Anterior cingulate cortex (tissue), 58 donors: Measurements from ENCODE around the gene AMBRA1.

Experiments used
- DNase-seq, 58 donors: peaks; one replicate each; lab custom pipeline; 2025; lab: John Stamatoyannopoulos, UW

The AMBRA1 gene

DNA sequence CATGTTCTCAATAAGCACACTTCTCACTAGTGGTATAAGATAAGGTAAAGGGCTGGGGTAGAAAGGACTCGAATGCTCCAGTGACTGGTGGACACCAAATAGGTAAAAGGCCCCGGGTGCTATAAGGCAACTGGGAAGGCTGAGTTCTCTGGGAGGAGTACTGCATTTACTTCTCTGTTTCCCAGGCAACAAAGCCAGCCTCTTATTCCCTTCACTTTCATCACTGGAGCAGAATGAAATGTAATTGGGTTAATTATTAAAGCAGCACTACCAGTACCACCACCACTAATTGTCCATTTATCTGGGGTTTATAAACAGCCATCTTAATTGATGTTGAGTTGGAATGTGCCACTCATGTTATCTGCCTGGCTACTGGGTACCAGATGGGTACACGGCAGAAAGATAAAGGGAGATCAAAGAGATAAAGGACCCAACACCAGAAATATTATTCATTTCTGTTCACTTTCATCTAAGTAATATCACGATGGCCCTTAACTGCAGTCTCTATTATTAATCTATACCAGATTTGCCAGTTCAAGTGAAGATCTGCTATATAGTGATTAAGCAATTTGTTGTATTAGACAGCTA lies 107.9 kb downstream of the AMBRA1 start:
- no peak for DNase-seq

DNA sequence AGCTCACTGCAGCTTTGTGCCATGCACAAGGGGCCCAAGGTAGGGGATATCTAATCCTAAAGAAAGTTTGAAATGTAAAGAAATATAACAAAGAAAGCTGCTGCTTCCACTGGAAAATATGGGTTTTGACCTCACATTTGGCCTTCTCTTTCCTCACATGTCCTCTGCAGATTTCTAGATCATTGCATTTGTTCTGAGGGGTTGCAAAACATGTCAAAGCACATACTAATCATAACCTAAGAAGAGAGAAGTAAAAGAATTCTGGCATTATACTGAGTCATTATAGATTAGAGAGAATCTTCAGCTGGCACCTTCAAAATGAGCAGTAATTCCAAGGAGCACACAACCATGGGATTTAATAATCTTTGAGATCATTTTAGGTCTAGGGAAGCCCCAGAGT lies 109.7 kb downstream of the AMBRA1 start:
- no peak for DNase-seq

DNA sequence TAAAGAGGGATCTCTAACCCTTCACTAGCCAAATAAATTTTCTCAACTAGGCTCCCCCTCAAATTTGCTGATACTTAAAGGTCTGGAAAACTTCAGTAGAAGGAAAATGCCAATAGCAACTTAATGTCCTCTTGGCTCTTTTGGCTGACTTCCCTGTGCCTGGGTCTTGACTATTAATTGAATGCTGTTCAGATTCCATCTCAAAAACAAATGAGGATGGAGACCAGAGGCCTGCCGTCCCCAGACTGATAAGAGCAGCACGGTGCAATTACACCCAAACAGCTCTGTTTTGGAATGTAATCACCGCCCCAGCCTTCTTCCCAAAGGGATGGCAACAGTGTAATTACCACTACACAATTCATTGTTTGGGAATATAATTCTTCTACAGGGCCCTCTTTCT lies 112.9 kb downstream of the AMBRA1 start:
- DNase-seq = no peak

DNA sequence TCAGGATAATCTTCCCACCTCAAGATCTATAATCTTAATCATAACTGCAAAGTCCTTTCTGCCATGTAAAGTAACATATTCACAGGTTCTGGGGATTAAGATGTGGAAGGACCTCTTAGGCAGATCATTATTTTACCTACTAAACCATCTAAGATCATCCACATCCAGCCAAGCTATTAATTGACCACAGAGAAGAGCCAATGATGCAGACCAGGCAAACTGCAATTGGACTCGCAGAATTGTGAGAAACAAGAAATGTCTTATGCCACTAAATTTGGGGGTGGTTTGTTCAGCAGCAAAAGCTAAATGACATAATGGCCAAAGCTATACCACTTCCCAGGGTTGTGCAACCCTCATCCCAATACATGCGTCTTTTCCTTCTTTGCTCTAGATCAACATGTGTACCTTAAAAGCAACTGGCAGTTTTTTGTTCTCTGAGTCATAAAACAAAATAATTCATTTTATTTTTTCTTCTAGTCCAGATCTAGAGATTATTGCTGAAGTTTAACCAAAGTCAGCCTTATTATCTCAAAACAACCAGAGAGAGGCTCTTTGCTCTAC lies 113.6 kb downstream of the AMBRA1 start:
- DNase-seq = no peak

DNA sequence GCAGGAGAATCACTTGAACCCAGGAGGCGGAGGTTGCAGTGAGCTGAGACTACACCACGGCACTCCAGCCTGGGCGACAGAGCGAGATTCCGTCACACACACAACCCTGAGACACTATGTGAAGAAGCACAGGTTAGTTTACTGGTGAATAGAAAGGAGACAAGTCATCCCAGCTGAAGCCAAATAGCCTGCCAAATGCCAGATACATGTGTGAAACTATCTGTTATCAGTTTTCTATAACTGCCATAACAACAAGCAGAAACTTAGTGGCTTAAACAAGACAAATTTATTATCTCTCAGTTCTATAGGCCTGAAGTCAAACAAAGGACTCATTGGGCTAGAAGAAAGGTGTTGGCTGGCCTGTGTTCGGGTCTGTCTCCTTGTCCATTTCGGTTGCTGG lies 114.2 kb downstream of the AMBRA1 start:
- no peak for DNase-seq

DNA sequence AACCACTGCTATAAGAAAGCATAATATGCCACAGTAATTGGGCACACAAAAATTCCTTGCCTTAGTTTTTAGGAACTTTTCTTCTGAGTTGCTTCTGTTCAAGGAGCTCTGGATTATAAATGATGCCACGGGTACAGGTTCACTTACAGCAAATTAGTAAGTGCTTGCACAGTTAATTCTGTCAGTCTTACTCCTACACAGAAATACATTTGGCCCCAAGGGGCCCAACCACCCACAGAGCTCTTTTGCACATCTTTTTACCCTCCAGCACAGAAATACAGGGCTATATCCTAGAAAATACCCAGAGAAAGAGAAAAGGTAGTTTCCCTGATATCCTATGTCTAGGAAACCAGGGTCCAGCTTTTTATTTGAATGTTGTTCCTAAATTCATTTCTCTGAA lies 115.6 kb downstream of the AMBRA1 start:
- no peak for DNase-seq

DNA sequence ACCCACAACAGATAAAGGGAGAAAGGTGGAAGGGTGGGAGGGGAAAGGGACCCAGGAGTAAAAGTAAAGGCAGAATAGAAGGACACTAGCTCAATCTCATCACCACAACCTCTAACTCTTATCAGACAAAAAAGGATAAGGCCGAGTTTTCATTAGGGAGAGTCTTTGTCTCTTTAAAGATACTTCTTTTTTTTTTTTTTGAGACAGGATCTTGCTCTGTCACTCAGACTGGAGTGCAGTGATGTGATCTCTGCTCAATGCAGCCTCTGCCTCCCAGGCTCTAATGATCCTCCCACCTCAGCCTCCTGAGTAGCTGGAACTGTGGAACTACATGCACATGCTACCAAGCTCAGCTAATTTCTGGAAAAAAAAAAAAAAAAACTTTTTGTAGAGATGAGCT lies 116.7 kb downstream of the AMBRA1 start:
- no peak for DNase-seq

DNA sequence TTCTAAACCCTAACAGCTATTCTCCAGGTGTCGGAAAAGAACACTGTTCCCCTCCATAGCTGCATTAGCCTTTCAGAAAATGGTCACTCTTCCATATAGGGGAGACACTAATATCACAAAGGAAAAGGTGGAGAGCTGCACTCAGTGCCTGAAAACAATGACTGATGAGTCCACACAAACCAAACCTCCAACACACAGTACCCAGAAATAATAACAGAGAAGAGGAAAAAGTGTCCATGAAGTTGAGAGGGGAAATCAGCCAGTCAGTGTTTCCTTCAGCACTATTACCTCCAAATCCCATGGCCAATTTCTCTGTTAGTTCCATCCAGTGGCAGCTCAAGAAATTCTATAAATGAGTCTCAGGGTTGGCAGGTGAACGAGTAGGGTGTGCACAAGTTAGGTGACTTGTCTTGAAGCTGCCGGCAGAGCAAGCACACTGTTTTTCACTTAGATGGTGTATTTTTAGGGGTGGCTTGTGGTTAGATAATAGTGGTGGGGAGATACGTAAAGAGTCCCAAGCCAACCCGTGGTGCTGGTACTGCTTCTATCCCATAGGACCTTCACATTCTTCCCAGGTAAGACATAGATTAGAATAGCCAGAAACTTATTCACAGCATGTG lies 117.8 kb downstream of the AMBRA1 start:
- DNase-seq = no peak

DNA sequence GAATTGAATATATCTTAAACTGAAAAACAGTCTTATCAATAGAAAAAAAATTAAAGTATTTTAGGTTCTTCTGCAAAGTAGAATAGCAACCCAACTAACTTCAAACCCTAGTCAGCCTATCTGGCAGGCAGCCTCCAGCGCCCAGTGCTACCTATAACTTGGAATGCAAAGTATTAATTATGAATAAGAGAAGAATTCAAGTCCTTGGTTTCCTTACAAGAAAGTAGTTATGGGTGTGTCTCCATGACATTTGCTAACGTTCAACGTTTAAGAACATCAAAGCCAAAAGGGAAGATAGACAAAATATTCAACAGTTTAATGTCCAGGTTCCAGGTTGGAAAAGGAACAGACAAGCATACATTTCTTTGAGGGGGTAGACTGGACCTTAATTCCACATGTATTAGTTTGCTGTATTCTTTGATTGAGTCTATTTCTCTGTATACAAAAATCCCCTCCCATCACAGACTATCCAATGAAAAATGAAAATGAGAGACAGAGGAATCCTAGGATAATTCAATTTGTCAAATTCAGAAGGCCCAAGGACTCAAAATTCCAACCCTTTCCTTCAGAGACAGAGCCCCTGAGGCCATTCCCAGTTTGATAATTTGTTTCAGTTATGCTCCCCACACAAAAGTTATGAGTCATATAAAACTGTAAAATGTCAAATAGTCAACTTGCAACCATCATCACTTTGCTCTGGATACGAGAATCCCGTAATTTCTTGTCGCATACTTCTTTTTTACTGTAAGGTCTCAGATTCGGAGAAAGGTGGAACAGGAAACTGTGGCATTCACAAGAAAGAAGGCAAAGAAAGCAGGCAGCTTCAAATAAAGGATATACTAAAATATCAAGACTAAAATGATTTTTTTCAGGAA lies 118.5 kb downstream of the AMBRA1 start:
- no peak for DNase-seq

DNA sequence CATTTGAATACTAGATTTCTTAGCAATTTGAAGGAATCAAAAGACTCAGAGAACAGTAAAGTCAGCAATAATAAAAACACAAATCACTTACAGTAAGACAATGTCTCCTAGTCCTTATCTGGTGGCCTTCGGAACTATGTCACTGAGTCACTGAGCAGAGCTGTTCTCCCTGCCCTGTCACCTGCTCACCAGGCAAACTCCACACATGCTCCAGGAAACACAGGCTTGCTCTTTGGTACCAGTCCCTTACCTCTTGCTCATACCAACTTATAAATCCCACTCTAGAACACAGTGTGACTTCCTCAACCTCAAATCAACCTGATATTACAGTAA lies 121.2 kb downstream of the AMBRA1 start:
- no peak for DNase-seq

DNA sequence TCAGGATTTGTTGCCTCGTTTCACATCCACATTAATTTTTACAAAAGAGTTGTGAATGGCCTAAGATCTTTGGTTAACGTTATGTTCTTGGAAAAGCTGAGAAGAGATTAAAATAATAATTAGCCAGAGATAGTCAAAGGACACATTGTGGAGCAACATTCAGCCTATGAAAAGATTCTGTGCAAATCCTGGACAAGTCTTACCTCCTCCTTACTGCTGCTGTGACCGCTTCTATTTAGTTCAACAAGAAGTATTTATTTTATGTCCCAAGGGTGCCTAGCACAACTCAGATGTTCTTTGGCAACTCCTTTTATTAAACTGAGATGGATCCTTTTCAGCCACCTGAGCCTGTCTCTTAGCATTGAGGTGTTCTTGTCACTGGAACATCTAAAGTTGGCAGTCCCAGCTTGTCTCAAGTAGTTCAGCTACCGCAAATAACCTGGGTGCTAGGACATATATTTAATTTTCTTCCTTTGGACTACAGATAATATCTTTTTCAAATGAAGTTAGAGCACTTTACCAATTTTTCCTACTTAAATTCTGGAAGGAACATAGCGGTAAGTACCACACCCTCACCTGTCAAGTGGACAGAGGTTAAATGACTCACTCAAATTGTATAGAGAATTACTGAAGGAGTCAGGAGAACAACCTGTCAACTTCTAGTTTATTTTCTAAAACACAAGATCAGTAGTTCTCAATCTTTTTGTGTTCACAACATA lies 121.7 kb downstream of the AMBRA1 start:
- DNase-seq = no peak

DNA sequence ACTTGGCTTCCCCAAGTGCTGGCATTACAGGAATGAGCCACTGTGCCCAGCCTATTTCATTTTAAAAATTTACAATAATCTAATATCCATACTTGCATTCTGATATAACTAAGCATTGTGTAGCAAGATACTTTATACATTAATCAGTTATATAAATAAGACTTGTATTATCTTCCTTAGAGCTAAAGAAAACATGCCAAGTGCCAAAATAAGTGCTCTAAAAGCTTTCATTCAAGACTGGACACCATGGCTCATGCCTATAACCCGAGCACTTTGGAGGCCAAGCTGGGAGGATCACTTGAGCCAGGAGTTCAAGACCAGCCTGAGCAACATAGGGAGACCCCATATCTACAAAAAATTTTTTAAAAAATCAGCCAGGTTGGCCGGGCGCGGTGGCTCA lies 123.9 kb downstream of the AMBRA1 start:
- DNase-seq = no peak

DNA sequence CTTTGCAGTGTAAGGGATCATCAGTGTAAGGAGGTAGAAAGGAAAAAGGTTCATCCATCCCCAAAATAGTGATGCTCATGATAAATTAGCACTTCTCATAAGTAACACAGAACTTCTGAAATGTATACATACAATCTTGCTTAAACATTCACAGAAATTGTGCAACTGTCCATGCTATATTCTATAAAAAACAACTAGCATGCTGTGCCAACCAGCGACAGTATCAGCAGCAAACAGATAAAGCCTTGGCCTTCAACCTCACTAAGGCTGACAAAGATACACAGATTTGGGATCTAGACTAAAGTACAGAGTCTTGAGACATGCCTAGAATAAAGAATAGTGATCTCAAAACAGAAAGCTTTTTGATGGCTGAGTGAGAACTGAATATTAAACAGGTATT lies 128.1 kb downstream of the AMBRA1 start:
- no peak for DNase-seq

DNA sequence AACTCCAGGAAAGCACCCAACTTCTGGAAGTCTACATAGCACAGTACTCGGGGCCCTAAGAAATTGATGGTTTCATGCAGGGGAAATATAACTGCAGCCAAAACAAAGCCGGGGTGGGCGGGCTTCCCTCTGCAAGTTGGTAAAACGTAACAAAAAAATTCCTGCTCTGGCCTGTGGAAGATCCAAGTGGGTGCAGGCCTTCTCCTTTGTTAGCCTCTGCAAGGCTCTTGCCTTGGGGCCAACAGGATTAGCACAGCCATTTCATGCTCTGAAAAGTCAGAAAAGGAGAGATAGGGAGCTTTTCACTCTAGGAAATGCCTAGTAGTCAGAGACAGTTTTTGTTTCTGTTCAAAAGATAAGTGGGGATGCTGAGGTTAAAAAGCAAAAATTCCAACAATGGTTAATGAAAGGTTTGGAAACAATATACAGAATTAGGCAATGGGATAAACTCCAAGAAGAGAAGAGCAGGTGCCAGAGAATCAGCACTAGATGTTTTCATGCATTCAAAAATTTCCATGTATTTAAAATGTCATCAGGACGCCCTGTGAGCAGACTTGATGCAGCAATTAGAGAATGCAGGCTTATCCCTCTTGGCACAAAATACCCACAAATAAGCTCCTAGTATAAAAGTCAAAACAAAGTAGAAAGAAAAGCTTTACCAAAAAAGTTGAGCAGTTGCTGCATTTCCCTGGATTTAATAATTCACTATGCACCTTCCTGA lies 130.0 kb downstream of the AMBRA1 start:
- DNase-seq = peak in 1 of 58 donors; percentile 10

DNA sequence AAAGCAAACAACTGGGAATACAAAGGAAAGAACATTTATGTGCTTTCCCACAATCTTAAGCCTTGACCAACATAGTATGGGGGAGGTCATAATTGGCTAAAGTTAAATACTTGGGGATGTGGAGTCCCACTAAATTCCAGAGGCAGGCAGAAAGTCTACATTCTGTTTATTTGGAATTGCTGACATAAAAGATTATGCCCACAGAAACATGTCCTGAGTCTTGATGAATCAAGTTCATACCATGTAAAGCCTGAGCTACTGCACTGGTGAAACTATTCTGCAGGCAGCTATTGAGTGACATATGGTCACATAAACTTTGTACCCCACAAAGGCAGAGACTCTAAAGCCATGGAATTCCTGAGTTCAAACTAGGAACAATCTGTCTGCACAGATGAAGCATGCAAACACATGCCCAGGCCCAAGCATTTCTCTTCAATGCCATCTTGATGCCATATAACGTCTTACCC lies 132.3 kb downstream of the AMBRA1 start:
- DNase-seq = no peak

DNA sequence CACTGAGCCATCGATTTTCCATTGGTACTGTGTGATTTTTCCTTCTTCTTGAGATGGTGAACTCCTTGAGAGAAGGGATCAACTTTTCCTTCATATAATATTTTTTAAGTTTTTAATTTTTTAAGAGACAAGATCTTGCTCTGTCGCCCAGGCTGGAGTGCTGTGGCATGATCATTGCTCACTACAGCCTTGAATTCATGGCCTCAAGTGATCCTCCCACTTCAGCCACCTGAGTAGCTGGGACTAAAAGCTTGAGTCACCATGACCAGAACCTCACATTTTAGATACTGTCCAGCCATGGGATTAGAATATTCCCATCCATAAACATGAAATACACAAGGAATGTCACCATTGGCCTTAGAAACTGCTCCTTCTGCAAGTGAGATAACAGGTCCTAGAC lies 135.3 kb downstream of the AMBRA1 start:
- DNase-seq = no peak

DNA sequence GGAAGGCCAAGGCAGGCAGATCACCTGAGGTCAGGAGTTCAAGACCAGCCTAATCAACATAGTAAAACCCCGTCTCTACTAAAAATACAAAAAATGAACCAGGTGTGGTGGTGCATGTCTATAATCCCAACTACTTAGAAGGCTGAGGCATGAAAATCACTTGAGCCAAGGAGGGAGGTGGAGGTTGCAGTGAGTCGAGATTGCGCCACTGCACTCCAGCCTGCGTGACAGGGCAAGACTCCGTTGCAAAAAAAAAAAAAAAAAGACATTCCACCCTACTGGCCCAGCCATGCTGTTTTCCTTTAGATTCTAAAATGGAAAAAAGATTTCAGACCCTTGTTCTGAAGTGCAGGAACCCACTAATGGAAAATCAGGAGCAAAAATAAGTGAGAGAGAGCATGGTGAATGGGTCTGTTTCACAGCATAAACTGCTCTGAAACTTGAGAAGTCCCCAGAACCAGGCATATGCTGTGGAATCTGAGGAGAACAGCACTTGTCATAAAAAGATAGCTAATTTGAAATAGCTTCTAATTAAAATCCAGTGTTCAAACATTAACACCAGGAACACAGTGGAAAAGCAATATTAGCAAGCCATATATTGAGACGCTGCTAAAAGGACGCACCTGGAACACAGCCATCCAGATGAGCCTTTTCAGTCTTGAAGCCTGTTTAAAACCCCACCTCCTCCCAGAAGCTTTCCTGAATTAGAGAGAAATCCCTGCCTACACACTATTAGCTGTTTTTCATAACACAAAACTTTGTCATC lies 136.0 kb downstream of the AMBRA1 start:
- DNase-seq = no peak

DNA sequence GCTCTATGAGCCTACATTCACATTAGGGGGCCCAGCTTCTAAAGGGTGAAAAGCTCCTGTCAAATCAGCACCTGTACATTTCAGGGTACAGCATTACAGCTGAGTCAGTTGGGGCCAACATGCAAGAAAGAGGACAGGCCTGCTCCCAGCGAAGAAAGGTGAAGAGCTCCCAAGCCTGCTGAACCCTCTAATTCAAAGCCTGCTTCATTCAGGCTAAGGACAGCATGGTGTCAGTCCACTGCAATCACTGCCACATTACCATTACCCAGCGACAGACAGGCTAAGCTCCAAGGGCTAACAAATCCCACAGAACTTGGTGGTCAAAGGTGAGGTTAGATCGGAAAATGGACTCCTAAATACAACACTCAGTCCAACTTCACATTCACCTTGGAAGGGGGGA lies 136.8 kb downstream of the AMBRA1 start:
- no peak for DNase-seq

DNA sequence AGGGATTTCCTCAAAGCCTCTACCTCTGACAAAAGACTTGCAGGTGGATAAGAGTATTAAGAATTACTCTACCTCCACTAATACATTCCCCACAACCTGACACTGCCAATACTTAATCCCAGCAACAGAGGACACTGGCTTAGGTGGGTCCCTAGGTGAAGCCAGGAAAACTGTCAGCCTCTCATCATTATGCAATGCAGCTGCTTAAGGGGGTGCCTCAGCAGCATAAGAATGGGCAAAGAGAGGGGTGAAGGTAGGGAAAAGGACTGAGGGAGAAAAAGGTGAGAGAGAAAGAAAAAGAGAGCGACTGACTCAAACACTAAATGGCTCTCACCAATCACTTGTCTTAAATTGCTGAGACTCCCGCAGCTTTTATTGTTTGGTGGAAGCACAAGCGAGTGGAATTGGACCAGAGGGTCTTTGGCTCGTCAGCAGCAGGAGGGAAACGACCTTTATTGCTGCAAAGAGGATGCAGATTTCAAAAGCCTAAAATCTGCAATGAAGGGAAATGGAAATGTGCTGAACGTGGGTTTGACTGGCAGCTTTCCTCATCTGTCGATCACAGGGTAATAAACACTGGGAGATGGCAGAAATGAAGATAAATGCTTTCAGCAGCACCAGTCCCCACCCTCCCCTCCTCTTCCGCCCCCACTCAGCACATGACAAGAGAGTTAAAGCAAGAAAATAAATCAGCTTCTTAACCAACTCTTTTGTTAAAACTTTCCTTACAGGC lies 137.4 kb downstream of the AMBRA1 start:
- DNase-seq = peak in 2 of 58 donors; percentile 4 to 16
